ENCODE measurements around the gene SHE. TPM values are rescaled to one million over a fixed set of nuclear protein-coding genes. Genes with fewer than 3 reads are reported as not detected.

Gene SHE
- total and polyA plus RNA-seq, 8 donors = 17.7 to 25.3 (median 21.2) TPM

DNA sequence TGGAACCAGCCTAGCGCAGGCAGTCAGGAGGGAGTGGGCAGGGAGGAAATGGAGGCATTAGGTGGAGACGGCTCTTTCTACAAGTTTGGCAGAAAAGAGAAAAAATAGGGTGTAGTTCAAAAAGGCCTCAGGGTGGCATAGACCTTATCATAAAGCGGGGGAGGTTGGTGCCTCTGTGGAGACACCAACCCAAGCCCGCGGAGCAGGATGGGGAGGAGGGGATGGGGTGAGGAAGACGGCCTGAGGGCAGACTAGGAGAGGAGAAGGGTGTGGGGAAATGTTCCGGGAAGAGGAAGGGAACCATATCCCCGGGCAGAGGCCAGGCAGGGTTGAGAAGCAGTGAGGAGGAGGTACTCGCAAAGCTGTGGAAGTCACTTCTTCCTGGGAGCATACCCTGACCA, 17.4 kb upstream of the SHE start:
- no peak overlapping the region for H3K4me3 ChIP-seq
- no peaks in the 10 kb centered on the region for H3K9me3 ChIP-seq
- H3K27ac ChIP-seq = no peak overlapping the region
- H3K4me1 ChIP-seq = peaks cover 0 to 29% of the 10 kb centered on the region in 2 donors
- H3K36me3 ChIP-seq = no peaks in the 10 kb centered on the region
- TF ChIP-seq, protein P1, sequence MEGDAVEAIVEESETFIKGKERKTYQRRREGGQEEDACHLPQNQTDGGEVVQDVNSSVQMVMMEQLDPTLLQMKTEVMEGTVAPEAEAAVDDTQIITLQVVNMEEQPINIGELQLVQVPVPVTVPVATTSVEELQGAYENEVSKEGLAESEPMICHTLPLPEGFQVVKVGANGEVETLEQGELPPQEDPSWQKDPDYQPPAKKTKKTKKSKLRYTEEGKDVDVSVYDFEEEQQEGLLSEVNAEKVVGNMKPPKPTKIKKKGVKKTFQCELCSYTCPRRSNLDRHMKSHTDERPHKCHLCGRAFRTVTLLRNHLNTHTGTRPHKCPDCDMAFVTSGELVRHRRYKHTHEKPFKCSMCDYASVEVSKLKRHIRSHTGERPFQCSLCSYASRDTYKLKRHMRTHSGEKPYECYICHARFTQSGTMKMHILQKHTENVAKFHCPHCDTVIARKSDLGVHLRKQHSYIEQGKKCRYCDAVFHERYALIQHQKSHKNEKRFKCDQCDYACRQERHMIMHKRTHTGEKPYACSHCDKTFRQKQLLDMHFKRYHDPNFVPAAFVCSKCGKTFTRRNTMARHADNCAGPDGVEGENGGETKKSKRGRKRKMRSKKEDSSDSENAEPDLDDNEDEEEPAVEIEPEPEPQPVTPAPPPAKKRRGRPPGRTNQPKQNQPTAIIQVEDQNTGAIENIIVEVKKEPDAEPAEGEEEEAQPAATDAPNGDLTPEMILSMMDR (IDR thresholded peaks at IDR 0.05) = no peak
- intact Hi-C loops (cut with DNase I) = no loop called here
- ATAC-seq = peak; percentile 21
- H3K27me3 ChIP-seq = no peaks in the 10 kb centered on the region
- DNase-seq = no peak

DNA sequence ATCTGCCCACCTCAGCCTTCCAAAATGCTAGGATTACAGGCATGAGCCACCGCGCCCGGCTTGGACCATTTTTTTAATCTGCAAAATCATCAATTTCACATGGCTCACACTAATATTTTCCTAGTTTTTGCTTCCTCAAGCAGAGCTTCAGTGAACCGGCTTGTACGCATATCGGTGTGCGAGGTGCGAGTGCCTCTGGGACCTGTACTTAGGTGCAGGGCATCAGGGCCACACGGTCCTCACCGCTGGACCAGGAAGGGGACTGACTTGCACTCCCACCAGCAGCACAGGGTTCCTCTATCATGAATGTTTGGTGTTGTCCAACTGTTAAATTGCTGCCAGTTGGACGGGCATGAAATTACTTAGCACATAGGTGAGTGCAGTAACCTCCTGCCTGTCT, 15.4 kb upstream of the SHE start:
- Histone ChIP-seq H3K27me3 (no peaks in the 10 kb centered on the region), H3K9me3 (no peaks in the 10 kb centered on the region), H3K4me1 (peaks cover 0 to 29% of the 10 kb centered on the region in 2 donors), H3K4me3 (no peak overlapping the region), H3K36me3 (no peaks in the 10 kb centered on the region), H3K27ac (no peak overlapping the region)
- intact Hi-C loops (cut with DNase I) = no loop called here
- TF ChIP-seq, protein P1 (IDR thresholded peaks at IDR 0.05) = no peak
- DNase-seq = no peak
- ATAC-seq = no peak

DNA sequence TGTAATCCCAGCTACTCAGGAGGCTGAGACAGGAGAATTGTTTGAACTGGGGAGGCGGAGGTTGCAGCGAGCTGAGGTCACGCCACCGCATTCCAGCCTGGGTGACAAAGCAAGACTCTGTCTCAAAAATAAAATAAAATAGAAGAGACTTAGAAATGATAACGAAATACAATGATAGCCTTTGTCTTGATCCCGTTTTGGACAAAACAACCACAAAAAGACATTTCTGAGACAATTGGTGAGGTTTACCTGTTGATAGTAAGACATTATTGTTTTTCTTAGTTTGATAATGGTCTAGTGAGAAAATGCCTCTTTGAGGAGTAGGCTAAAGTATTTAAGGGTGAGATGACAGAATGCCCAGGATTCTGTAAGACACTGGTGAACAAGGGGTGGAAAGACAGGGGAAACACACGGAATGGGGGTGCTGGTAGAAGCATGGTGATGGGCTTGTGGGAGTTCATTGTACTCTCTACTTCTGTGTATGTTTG, 11.9 kb upstream of the SHE start:
- TF ChIP-seq, protein P1 (IDR thresholded peaks at IDR 0.05) = no peak

DNA sequence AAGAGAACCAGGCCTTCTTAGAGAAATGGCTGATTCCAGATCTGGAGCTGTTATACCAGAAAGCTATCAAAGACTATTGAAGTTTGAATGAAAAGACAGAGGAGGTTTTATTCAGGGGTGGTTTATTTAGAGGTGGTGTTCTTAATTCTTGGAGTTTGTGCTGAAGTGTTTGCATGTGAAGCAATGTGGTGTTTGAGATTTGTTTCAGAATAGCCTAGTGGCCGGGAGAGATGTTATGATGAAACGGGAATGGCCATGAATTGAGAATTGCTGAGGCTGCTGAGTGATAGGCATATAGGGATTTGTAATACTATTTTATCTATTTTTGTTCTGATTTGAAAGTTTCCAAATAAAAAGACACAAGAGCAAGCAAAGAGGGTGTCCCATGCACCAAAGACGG, 10.5 kb upstream of the SHE start:
- peak; percentile 61 for ATAC-seq
- Histone ChIP-seq H3K9me3 (no peaks in the 10 kb centered on the region), H3K4me1 (no peaks in the 10 kb centered on the region), H3K4me3 (no peak overlapping the region), H3K36me3 (no peaks in the 10 kb centered on the region), H3K27ac (no peak overlapping the region), H3K27me3 (peaks cover 0 to 5% of the 10 kb centered on the region in 2 donors)
- TF ChIP-seq, protein P1 (IDR thresholded peaks at IDR 0.05) = no peak
- DNase-seq = no peak
- intact Hi-C loops (cut with DNase I) = no loop called here

More for the DNA sequence above, 11.9 kb upstream of the SHE start:
- no peak overlapping the region for H3K27ac ChIP-seq
- H3K4me3 ChIP-seq = no peak overlapping the region
- H3K27me3 ChIP-seq = no peaks in the 10 kb centered on the region
- H3K36me3 ChIP-seq = no peaks in the 10 kb centered on the region
- intact Hi-C loops (cut with DNase I) = no loop called here
- DNase-seq (no peak), ATAC-seq (no peak)
- no peaks in the 10 kb centered on the region for H3K9me3 ChIP-seq
- H3K4me1 ChIP-seq = no peaks in the 10 kb centered on the region

DNA sequence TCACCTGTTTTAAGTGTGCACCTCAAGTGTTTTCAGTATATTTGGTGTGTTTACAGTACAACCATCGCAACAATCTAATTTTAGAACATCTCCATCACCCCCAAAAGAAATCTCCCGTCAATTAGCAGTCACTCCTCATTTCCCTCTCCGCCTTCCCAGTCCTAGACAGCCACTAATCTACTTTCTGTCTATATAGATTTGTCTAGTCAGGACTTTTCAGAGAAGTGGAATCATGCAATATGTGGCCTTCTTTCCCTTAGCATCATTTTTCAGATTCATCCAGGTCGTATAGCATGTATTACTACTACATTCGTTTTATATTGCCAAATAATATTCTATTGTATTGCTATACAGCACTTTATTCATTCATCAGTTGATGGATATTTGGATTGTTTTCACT, 1.7 kb upstream of the SHE start:
- no peak for ATAC-seq
- Histone ChIP-seq H3K4me3 (no peak overlapping the region), H3K27me3 (peaks cover 0 to 66% of the 10 kb centered on the region in 2 donors), H3K36me3 (peaks cover 0 to 3% of the 10 kb centered on the region in 2 donors), H3K4me1 (peaks cover 0 to 23% of the 10 kb centered on the region in 2 donors), H3K27ac (no peak overlapping the region), H3K9me3 (peaks cover 0 to 2% of the 10 kb centered on the region in 2 donors)
- no peak for DNase-seq
- intact Hi-C loops (cut with DNase I) = no loop called here
- TF ChIP-seq, protein P1 (IDR thresholded peaks at IDR 0.05) = no peak
